IPS-18c (cell line): Measurements from ENCODE around the gene HELT.

Experiments
- H3K4me3 ChIP-seq: 2 replicates; pipeline ENCODE4 v1.7.0; 2013; ENCODE audit warnings: low read depth, mild to moderate bottlenecking, low read length, moderate library complexity; ENCODE audit not compliant: insufficient read depth
- H3K9me3 ChIP-seq: one replicate; pipeline ENCODE4 v1.6.1; 2013; ENCODE audit warnings: mild to moderate bottlenecking, low read length, moderate library complexity; ENCODE audit not compliant: control insufficient read depth, insufficient read depth

The HELT gene

GRCh38 chr4:185066179-185066578 is 47.9 kb downstream of the HELT start:
- Histone ChIP-seq H3K4me3 (no peak overlapping the region), H3K9me3 (no peaks in the 10 kb centered on the region)

- no peaks in the 10 kb centered on the region for H3K9me3 ChIP-seq
- H3K4me3 ChIP-seq = no peak overlapping the region
These were observed 50.5 kb downstream of the HELT start for GRCh38 chr4:185068837-185069236.
